GM18907 (cell line): Measurements from ENCODE around the gene ZNF385B.

Experiments
- ATAC-seq: cut with Tn5 transposase; IDR thresholded peaks from one replicate; pipeline ENCODE4 v1.9.1; 2021; ENCODE audit warnings: mild to moderate bottlenecking, moderate library complexity; ENCODE audit not compliant: unreplicated experiment

ZNF385B gene

GRCh38 chr2:179691235-179691634 lies 170.2 kb downstream of the ZNF385B start:
- no peak for ATAC-seq

- no peak for ATAC-seq
Observed at GRCh38 chr2:179686718-179687342, 174.6 kb downstream of the ZNF385B start.

DNA sequence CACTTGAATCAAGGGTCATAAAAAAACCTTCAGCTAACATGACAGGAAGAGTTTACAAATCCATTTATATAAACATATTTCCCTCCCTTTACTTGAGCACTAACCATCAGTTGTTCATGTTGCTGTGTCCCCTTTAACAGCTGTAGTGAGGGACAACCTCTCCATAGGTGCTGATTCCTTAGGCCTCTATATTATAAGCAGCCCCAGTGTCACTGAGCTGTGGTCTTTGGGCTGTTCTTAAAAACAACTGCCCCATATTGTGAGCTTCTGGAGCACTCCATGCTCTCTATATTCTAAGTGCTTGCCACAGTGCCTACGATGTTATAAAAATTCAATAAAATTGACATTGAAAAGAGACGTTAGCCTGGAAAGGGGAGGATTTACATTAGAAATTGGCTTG lies 175.3 kb downstream of the ZNF385B start:
- no peak for ATAC-seq

- no peak for ATAC-seq
Observed at GRCh38 chr2:179685146-179685545, 176.3 kb downstream of the ZNF385B start.

- ATAC-seq: peak; percentile 69
Observed at GRCh38 chr2:179682756-179683155, 178.7 kb downstream of the ZNF385B start.

DNA sequence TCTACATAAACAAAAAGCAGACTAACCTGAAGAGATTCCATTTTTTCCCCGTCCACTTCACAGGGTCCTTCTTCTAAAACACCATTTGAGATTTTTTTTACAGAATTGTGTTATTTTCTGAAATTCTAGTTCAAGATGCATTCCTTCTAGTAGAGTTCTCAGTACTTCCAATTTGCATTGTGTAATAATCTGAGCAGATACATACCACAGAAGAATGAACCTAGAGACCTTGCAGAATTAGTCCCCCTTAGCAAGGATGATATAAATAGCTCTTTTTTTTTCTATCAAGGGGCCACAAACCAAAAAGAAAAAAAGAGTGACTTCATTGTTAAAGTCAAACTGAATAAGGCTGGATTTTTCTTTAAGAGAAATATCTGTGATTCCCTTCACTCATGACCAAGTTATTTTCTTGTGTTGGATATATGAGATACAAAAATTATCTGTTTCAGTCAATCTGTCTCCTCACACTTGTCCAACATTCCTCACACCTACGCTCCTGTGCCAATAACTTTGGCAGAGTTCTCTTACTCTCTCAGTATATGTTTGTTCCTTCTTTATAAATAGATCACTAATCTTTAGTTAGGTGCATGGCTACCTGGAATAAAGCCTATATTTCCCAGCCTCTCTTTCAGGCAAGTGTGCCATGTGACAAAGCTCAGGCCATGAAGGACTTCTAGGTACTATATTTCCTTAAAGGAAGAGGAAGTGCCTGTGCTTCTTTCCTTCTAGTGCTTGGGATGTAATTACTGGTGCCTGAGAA lies 183.5 kb downstream of the ZNF385B start:
- ATAC-seq: no peak

- no peak for ATAC-seq
Observed at GRCh38 chr2:179677077-179677688, 184.2 kb downstream of the ZNF385B start.

DNA sequence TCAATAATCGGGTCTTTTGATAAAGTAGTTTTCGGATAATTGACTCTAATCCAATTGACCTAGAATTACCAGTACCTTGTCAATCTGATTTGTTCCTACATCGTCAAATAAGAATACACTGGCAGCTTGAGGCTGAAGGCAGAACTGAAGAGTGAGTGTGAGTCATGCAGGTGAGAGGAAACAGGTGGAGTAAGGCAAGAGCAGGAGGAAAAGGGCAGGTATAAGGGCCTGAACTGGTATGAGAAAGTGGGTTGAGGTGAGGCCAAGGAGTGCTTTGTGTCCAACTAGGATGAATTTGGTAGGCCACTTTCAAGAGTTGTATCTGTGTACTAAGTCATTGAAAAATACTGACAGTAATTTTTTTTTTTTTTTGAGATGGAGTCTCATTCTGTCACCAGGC lies 186.0 kb downstream of the ZNF385B start:
- ATAC-seq: no peak

GRCh38 chr2:179671043-179671981 lies 190.1 kb downstream of the ZNF385B start:
- no peak for ATAC-seq

DNA sequence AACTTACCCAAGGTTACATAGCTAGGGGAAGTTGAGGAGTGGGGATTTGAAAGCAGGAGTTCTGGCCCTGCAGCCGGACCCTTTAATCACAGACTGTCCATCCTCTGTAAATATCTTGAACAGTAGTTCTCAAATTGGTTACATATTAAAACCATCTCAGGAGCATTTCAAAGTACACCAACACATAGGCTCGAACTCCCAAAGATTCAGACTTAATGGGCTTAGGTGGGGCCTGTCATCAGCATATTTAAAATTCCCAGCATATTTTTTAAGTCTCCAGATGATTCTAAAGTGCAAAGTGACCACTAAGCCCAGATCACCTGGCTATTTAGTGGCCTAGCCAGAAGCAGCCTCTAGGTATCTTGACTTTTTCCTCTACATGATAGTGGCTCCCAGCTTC lies 192.2 kb downstream of the ZNF385B start:
- ATAC-seq: no peak

GRCh38 chr2:179664972-179665812 lies 196.2 kb downstream of the ZNF385B start:
- ATAC-seq: no peak

GRCh38 chr2:179661986-179662385 lies 199.4 kb downstream of the ZNF385B start:
- ATAC-seq: no peak

DNA sequence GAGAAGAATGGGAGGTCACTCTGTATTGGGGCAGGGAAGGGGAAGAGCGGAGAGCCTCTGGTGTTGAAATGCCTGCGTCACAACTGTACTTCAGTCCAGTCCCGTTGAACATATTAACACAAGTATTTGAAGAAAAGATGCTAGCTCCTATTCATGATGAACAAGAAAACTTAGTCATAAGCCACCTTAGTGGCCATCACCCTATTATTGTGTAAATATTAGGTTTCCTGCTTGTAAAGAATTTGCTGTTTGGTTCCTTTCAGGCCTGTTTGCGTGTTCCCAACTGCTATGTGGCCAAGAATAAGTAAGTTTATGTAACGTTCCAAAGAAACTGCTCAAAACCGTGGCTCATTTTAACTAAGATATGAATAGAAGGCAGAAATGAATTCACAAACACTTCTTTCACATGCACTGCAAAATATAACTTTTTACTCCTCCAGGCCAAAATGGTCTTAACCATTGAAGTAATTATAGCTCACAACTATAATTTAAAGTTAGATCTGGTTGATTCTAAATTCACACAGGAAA lies 204.3 kb downstream of the ZNF385B start:
- ATAC-seq: no peak

DNA sequence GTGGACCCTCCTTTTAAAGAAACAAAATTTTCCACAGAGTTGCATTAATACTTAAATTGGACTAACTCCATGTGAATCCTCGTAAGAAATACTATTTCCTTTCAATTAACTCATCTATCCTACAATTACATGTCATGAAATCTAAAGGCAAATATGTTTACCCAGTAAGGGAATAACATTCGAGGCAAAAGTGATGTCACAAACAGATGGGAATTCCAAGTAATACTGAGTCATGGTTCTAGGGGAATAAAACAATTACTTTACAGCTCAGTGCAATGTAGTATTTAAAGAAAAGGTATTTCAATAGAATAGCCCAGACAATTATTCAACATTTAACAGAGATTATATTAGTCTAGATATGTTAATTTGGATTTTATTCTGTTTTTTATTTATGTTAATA lies 205.8 kb downstream of the ZNF385B start:
- ATAC-seq: no peak

DNA sequence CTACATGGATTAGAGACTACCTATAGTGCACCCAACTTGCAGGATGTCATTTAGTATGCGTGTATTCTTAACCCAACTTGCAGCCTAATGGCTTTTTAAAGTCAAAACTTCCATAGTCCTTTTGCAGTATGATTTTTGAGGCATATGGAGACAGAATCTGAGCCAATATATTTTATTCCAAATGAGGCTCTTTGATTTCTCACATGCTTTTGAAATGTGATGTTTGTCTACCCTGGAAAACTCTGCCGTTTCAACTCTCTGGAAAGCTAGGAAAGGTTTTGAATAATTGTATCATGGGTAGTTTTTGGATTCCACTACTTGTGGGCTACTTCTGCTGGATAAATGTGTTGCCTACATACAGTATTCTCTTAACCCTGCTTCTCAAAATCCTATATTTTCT lies 206.6 kb downstream of the ZNF385B start:
- ATAC-seq: no peak

DNA sequence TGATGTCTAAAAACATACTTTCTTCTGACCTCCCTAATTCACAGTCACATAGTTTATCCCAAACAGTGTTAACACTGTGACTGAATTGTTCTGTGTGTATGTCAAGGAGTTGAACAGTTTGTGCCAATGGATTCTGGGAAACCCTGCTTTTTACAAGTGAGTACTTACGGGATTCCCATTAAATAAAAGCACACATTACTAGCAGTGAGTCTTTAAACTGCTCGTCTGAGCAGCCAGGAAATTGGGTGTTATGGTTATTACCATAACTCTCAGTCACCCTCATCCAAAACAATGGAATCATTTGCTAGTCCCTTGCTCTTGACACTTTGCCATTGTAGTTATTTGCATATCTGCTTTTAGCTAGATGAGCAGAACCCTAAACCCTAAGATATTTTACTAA lies 209.1 kb downstream of the ZNF385B start:
- ATAC-seq: no peak

DNA sequence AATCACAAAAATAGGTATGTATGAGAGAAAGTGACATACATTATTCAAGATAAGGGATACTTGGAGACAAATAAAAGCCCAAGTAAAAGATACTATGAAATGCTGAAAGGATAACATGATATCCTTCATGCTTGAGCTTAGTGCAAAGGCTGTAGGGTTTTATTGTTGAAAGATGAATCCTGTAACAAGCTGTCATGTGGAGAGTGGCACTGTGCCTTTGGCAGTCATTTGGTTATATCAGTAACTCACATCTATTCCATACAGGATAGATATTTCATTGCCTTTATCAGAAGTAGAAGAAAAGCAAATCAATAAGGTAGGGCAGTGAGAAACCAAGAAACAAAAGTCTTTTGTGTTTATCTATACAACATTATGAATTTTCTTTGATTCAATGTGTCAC lies 211.0 kb downstream of the ZNF385B start:
- ATAC-seq: no peak

DNA sequence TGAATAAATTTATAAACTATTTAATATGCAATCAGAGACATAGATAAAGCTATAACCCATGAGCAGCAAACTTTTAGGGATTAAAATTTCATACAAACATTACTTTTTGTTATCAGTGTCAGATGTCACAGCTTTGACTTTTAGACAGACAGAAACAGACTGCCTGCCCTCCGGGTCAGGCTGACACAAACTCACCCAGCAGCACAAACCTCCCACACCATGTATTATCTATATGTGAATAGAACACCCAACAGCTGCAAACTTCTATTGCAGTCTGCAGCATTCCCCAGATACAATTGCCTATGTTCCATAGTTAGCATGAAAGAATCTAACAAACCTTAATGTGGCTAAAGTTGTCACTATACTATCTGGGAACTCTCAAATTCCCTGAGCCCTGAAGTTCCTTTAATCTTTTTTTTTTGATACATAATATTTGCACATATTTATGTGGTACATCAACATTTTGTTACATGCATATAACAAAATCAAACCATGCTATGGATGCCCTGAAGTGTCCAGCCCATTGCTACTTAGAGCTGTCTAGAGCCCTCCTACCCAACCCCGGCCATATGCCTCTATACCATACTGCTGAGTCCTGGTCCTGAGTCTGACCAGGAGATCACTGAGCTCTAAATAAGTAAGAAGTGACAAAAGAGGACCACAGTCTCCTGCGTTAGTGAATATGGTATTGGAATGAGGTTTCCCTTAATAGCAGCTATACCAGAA lies 214.4 kb downstream of the ZNF385B start:
- no peak for ATAC-seq

- no peak for ATAC-seq
Observed at GRCh38 chr2:179646173-179646769, 215.1 kb downstream of the ZNF385B start.
